Activated CD4-positive, alpha-beta T cell treated with anti-CD3 and anti-CD28 coated beads, Interleukin-2, amount 50 U/mL, for 16 hours (primary cell): Measurements from ENCODE around the gene SLC28A3.

Source experiments
- DNase-seq: peaks from one replicate; pipeline ENCODE4 v3.0.0-alpha.2; 2020

Gene SLC28A3

GRCh38 chr9:84230355-84231145 lies 110.0 kb downstream of the SLC28A3 start:
- DNase-seq, result no peak

DNA sequence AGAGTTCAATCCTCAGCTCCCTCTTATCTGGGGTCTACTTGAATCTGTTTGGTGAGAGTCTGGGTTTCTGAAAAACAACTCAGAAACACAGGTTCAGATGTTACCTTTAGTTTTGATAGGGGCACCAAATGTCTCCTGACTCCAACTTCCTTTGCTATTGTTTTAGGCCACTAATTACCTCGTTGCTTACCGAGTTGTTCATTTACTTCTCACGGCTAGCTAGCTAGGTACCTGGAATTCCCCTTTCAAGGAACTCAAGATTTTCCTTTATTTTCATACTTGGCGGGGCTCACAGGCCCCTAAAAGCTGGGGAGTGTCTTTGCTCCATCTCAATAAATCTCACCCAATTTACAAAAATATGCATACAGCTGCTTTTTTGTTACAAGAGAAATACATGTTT lies 111.4 kb downstream of the SLC28A3 start:
- DNase-seq, result no peak

GRCh38 chr9:84228130-84228720 lies 112.3 kb downstream of the SLC28A3 start:
- no peak for DNase-seq

DNA sequence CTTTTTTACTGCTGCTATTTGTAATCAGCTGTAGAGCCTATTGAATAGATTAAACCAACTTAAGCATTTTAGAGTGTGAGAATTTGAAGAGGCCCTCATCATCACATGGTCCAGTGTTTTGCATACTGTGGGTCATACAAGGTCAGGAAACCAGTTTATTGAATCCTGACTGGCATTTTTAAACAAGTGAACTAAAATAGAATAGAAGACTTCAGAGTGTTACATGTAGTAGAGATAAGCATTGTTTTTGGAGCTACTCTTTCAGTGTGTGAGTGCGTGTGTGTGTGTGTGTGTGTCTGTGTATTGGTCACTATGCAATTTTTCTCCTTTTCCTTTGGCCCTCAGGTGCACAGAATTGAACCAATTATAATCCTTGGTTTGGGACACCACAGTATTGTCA lies 114.4 kb downstream of the SLC28A3 start:
- no peak for DNase-seq
